HCT116 (cell line): Measurements from ENCODE around the gene NSUN3. TPM values are rescaled to one million over a fixed set of nuclear protein-coding genes. Genes with fewer than 3 reads are reported as not detected.

Experiments
- ATAC-seq: fragments of 200-7000 bp; cut with Tn5 transposase; 2 replicates; pipeline ENCODE4 v1.9.1; 2020; ENCODE audit warnings: mild to moderate bottlenecking, moderate library complexity
- BruUV-seq: library from RNA; stranded (reverse); fragments of 400-500 nt; replicated peaks from 2 replicates; lab custom pipeline; 2021; lab: Mats Ljungman, UMichigan
- CTCF ChIA-PET: fragments of 300-600 bp; sonication (Branson Sonifier 250); formaldehyde crosslinking; loops from one replicate; lab custom pipeline; 2021; ENCODE audit warnings: antibody characterized with exemption; lab: Charles Lee
- POLR2A ChIA-PET: fragments of 300-600, 350-600 bp; sonication (Branson Sonifier 250); formaldehyde crosslinking; loops from one replicate; lab custom pipeline; 2021; ENCODE audit warnings: antibody characterized with exemption; lab: Charles Lee
- RAD21 ChIA-PET, 2 experiments: fragments of 300-600 bp; sonication (Branson Sonifier 250); formaldehyde crosslinking; loops; one replicate each; lab custom pipeline; 2023; ENCODE audit warnings: low total read pairs in 2 of 2; ENCODE audit not compliant: uncharacterized antibody in 2 of 2, unreplicated experiment in 2 of 2, low non-redundant PET in 1 of 2; lab: Charles Lee
- DNase-seq: peaks from one replicate; pipeline ENCODE4 v3.0.0-alpha.2; 2010; ENCODE audit warnings: low read depth, low spot score
- H2AFZ ChIP-seq: fragments of 200-600 bp; shearing (Covaris generic), sonication (generic); 2 replicates; pipeline ENCODE4 v1.6.1; 2017; ENCODE audit warnings: low read depth, mixed run types, mixed read lengths, antibody characterized with exemption, low read length; ENCODE audit not compliant: poor library complexity, severe bottlenecking
- H3K27ac ChIP-seq: 2 replicates; pipeline ENCODE4 v1.5.1; 2012; ENCODE audit warnings: low read depth, low read length
- H3K27me3 ChIP-seq: fragments of 200-600 bp; sonication (generic); 2 replicates; pipeline ENCODE4 v1.6.1; 2016; ENCODE audit warnings: mixed run types, low read length, mixed read lengths; ENCODE audit not compliant: insufficient read depth
- H3K36me3 ChIP-seq, 2 experiments: fragments of 200-500 bp in 1 of 2; fragments of 200-600 bp in 1 of 2; sonication (Bioruptor generic) in 1 of 2; sonication (generic) in 1 of 2; 2 replicates each; pipeline versions ENCODE4 v1.5.1 to v1.6.1; 2014 to 2016; ENCODE audit warnings: low read length in 2 of 2, inconsistent platforms in 1 of 2, mixed read lengths in 1 of 2, mixed run types in 1 of 2; ENCODE audit not compliant: insufficient read depth in 2 of 2, control insufficient read depth in 1 of 2
- H3K4me1 ChIP-seq, 2 experiments: fragments of 200-600 bp in 1 of 2; sonication (generic) in 1 of 2; 2 replicates each; pipeline versions ENCODE4 v1.5.1 to v1.6.1; 2012 to 2017; ENCODE audit warnings: low read length in 2 of 2, inconsistent platforms in 1 of 2, mild to moderate bottlenecking in 1 of 2, mixed read lengths in 1 of 2, mixed run types in 1 of 2, moderate library complexity in 1 of 2; ENCODE audit not compliant: insufficient read depth in 2 of 2, control insufficient read depth in 1 of 2
- H3K4me2 ChIP-seq: fragments of 200-600 bp; sonication (generic); 2 replicates; pipeline ENCODE4 v1.6.1; 2017; ENCODE audit warnings: mixed run types, low read length, mixed read lengths
- H3K4me3 ChIP-seq, 2 experiments: fragments of 200-600 bp in 1 of 2; sonication (generic) in 1 of 2; replicated peaks in 1 of 2; 2 replicates each; pipeline ENCODE4 v1.5.1; 2011 to 2016; ENCODE audit warnings: low read length in 2 of 2, control low read depth in 1 of 2, low read depth in 1 of 2, mild to moderate bottlenecking in 1 of 2, mixed read lengths in 1 of 2, mixed run types in 1 of 2
- H3K79me2 ChIP-seq: fragments of 200-600 bp; sonication (generic); 2 replicates; pipeline ENCODE4 v1.6.1; 2017; ENCODE audit warnings: mild to moderate bottlenecking, mixed run types, low read length, moderate library complexity, mixed read lengths; ENCODE audit not compliant: insufficient read depth
- H3K9ac ChIP-seq: fragments of 200-600 bp; sonication (generic); 2 replicates; pipeline ENCODE4 v1.6.1; 2016; ENCODE audit warnings: low read length, mixed read lengths
- H3K9me2 ChIP-seq: fragments of 200-600 bp; sonication (generic), shearing (Covaris generic); 2 replicates; pipeline ENCODE4 v1.6.1; 2017; ENCODE audit warnings: mixed run types, mild to moderate bottlenecking, moderate library complexity; ENCODE audit not compliant: insufficient read depth
- H3K9me3 ChIP-seq, 2 experiments: fragments of 200-500 bp in 1 of 2; fragments of 200-600 bp in 1 of 2; sonication (Bioruptor generic) in 1 of 2; sonication (generic) in 1 of 2; 2 replicates each; pipeline ENCODE4 v1.6.1; 2014 to 2017; ENCODE audit warnings: low read length in 2 of 2, mixed read lengths in 2 of 2, inconsistent platforms in 1 of 2, low read depth in 1 of 2, mild to moderate bottlenecking in 1 of 2, mixed run types in 1 of 2, moderate library complexity in 1 of 2; ENCODE audit not compliant: control insufficient read depth in 1 of 2, insufficient read depth in 1 of 2
- H4K20me1 ChIP-seq: fragments of 200-600 bp; sonication (generic), shearing (Covaris generic); 2 replicates; pipeline ENCODE4 v1.6.1; 2017; ENCODE audit warnings: mixed run types, mild to moderate bottlenecking, moderate library complexity; ENCODE audit not compliant: insufficient read depth
- CEBPB ChIP-seq: IDR thresholded peaks from 2 replicates; pipeline ENCODE4 v1.6.1; 2012; ENCODE audit warnings: low read depth
- CTCF ChIP-seq, 3 experiments: fragments of 200-600 bp in 1 of 3; sonication (generic) in 1 of 3; IDR thresholded peaks in 2 of 3; conservative IDR thresholded peaks in 1 of 3; 2 replicates each; pipeline ENCODE4 v1.5.1; 2012 to 2017; ENCODE audit warnings: low read depth in 2 of 3, low read length in 2 of 3, antibody characterized with exemption in 1 of 3, borderline replicate concordance in 1 of 3, control low read depth in 1 of 3, mild to moderate bottlenecking in 1 of 3, mixed read lengths in 1 of 3, mixed run types in 1 of 3, moderate library complexity in 1 of 3; ENCODE audit not compliant: insufficient read depth in 1 of 3
- EZH2 ChIP-seq: fragments of 200-600 bp; sonication (generic); IDR thresholded peaks from 2 replicates; pipeline ENCODE4 v1.6.1; 2017; ENCODE audit warnings: antibody characterized with exemption, mixed run types
- EZH2phosphoT487 ChIP-seq: fragments of 200-600 bp; IDR thresholded peaks from 2 replicates; pipeline ENCODE4 v1.6.1; 2018; ENCODE audit warnings: antibody characterized with exemption, borderline replicate concordance
- FOSL1 ChIP-seq: IDR thresholded peaks from 2 replicates; pipeline ENCODE4 v1.6.1; 2012; ENCODE audit warnings: low read depth
- JUND ChIP-seq: IDR thresholded peaks from 2 replicates; pipeline ENCODE4 v1.6.1; 2012
- MAX ChIP-seq: IDR thresholded peaks from 2 replicates; pipeline ENCODE4 v1.6.1; 2012
- POLR2A ChIP-seq: IDR thresholded peaks from 2 replicates; pipeline ENCODE4 v1.7.0; 2011; ENCODE audit warnings: borderline replicate concordance; ENCODE audit not compliant: insufficient read depth, insufficient read length; ENCODE audit errors: extremely low read depth
- POLR2AphosphoS5 ChIP-seq: IDR thresholded peaks from 2 replicates; pipeline ENCODE4 v1.6.1; 2011; ENCODE audit warnings: mild to moderate bottlenecking, low read depth, low read length, moderate library complexity
- SIN3A ChIP-seq: IDR thresholded peaks from 2 replicates; pipeline ENCODE4 v1.6.1; 2012; ENCODE audit warnings: low read depth
- SP1 ChIP-seq: IDR thresholded peaks from 2 replicates; pipeline ENCODE4 v1.6.1; 2012; ENCODE audit warnings: low read depth
- SRF ChIP-seq: IDR thresholded peaks from 2 replicates; pipeline ENCODE4 v1.6.1; 2012; ENCODE audit warnings: low read depth
- TCF7L2 ChIP-seq: IDR thresholded peaks from 2 replicates; pipeline ENCODE4 v1.7.0; 2011; ENCODE audit warnings: borderline replicate concordance, inconsistent platforms; ENCODE audit not compliant: insufficient read depth, insufficient read length; ENCODE audit errors: extremely low read depth
- ZBTB33 ChIP-seq: IDR thresholded peaks from 2 replicates; pipeline ENCODE4 v1.6.1; 2011; ENCODE audit warnings: mild to moderate bottlenecking, low read length, moderate library complexity; ENCODE audit not compliant: insufficient replicate concordance; ENCODE audit errors: extremely low read depth
- ZNF274 ChIP-seq: fragments of 200-500 bp; sonication (Bioruptor generic); IDR thresholded peaks from 2 replicates; pipeline ENCODE4 v1.6.1; 2014; ENCODE audit warnings: mild to moderate bottlenecking, low read depth, low read length, inconsistent platforms
- intact Hi-C: fragments of 100-400 bp; cut with micrococcal nuclease; formaldehyde crosslinking; loops from 2 replicates; pipeline ENCODE4 v1.10.0; 2022
- total RNA-seq: library from RNA; stranded (reverse); gene quantifications from one replicate; pipeline ENCODE4 v1.2.1, GENCODE V29; 2021; ENCODE audit not compliant: unreplicated experiment

The NSUN3 gene
- total RNA-seq, 1 experiment from 2014 or later: 6.6 TPM

GRCh38 chr3:94026623-94027022 lies 36.2 kb upstream of the NSUN3 start:
- no peak for TF ChIP-seq SRF
- TF ChIP-seq POLR2A: no peak
- no peak for TF ChIP-seq FOSL1
- TF ChIP-seq CTCF (IDR thresholded peaks at IDR 0.05 in 2 of 3, conservative IDR thresholded peaks at IDR 0.05 in 1 of 3; ENCODE audit: borderline replicate concordance in 1 of 3, insufficient read depth in 1 of 3, low read depth in 2 of 3, low read length in 2 of 3): no peak
- TF ChIP-seq ZNF274: no peak
- TF ChIP-seq CEBPB: no peak
- TF ChIP-seq SIN3A: no peak
- no peak for TF ChIP-seq EZH2
- TF ChIP-seq JUND: no peak
- no peak for TF ChIP-seq SP1
- TF ChIP-seq ZBTB33: no peak
- TF ChIP-seq MAX: no peak
- TF ChIP-seq POLR2AphosphoS5: no peak
- TF ChIP-seq TCF7L2: no peak
- TF ChIP-seq EZH2phosphoT487: no peak
- no TSS peak for BruUV-seq
- intact Hi-C loops: no loop called here
- H3K27me3 ChIP-seq: no peaks in the 10 kb centered on the region
- ChIA-PET CTCF (interaction anchor here (2.0 kb wide), 1 partner anchor 22 kb away, joined by 4 read pairs; no protein-coding TSS in a partner anchor), RAD21 (no interaction called here), POLR2A (no interaction called here)
- no peak overlapping the region for H3K4me2 ChIP-seq
- no peak overlapping the region for H3K4me3 ChIP-seq
- peaks cover 6% of the 10 kb centered on the region in 2 experiments for H3K4me1 ChIP-seq
- no peak overlapping the region for H3K9ac ChIP-seq
- no peak overlapping the region for H2AFZ ChIP-seq
- H3K27ac ChIP-seq: no peak overlapping the region
- H4K20me1 ChIP-seq: no peaks in the 10 kb centered on the region
- H3K9me3 ChIP-seq: no peaks in the 10 kb centered on the region
- H3K79me2 ChIP-seq: no peaks in the 10 kb centered on the region
- ATAC-seq (no peak), DNase-seq (no peak)
- no peaks in the 10 kb centered on the region for H3K36me3 ChIP-seq
- no peaks in the 10 kb centered on the region for H3K9me2 ChIP-seq
